ENCODE results near the gene RFX2. TPM values are rescaled to one million over a fixed set of nuclear protein-coding genes. Genes with fewer than 3 reads are reported as not detected.
"Not testable (repeated sequence)": the region's sequence is repeated elsewhere in the genome, so short reads cannot be mapped to it uniquely, and the experiment has no call there.

The RFX2 gene
- total RNA-seq, 1 donor from 2014 or later = 2.3 TPM

- ATAC-seq (no peak), DNase-seq (ENCODE audit: low spot score) (no peak)
Observed at GRCh38 chr19:6020166-6020882, 90.0 kb downstream of the RFX2 start.

- ATAC-seq = no peak
- DNase-seq (ENCODE audit: low spot score) = no peak
Observed at GRCh38 chr19:6018786-6019185, 91.5 kb downstream of the RFX2 start.

GRCh38 chr19:6017576-6017975 lies 92.7 kb downstream of the RFX2 start:
- ATAC-seq = no peak
- DNase-seq (ENCODE audit: low spot score) = no peak

GRCh38 chr19:6015841-6016545 lies 94.3 kb downstream of the RFX2 start:
- ATAC-seq (no peak), DNase-seq (ENCODE audit: low spot score) (no peak)

GRCh38 chr19:6014551-6015135 lies 95.7 kb downstream of the RFX2 start:
- ATAC-seq = no peak
- DNase-seq (ENCODE audit: low spot score) = no peak

GRCh38 chr19:6012426-6013170 lies 97.7 kb downstream of the RFX2 start:
- no peak for DNase-seq (ENCODE audit: low spot score)
- no peak for ATAC-seq

- ATAC-seq (no peak), DNase-seq (ENCODE audit: low spot score) (no peak)
Observed at GRCh38 chr19:6011794-6012193, 98.5 kb downstream of the RFX2 start.

GRCh38 chr19:6011206-6011605 lies 99.1 kb downstream of the RFX2 start:
- DNase-seq (ENCODE audit: low spot score) = no peak
- ATAC-seq = no peak

- ATAC-seq (no peak), DNase-seq (ENCODE audit: low spot score) (no peak)
Observed at GRCh38 chr19:6010107-6010506, 100.2 kb downstream of the RFX2 start.

GRCh38 chr19:6007866-6008265 lies 102.4 kb downstream of the RFX2 start:
- ATAC-seq (no peak), DNase-seq (ENCODE audit: low spot score) (no peak)

- DNase-seq (ENCODE audit: low spot score) (no peak), ATAC-seq (no peak)
Observed at GRCh38 chr19:6006896-6007295, 103.4 kb downstream of the RFX2 start.

GRCh38 chr19:6006070-6006446 lies 104.2 kb downstream of the RFX2 start:
- DNase-seq (ENCODE audit: low spot score); ATAC-seq: not testable (repeated sequence)

- DNase-seq (ENCODE audit: low spot score) (no peak), ATAC-seq (no peak)
Observed at GRCh38 chr19:6005321-6006069, 104.8 kb downstream of the RFX2 start.

GRCh38 chr19:6003976-6004375 lies 106.3 kb downstream of the RFX2 start:
- ATAC-seq = no peak
- DNase-seq (ENCODE audit: low spot score) = no peak

- no peak for ATAC-seq
Observed at GRCh38 chr19:6002591-6002990, 107.7 kb downstream of the RFX2 start.

GRCh38 chr19:6000228-6000847 lies 110.0 kb downstream of the RFX2 start:
- ATAC-seq (no peak), DNase-seq (ENCODE audit: low spot score) (no peak)

More at GRCh38 chr19:6002591-6002990, 107.7 kb downstream of the RFX2 start:
- DNase-seq (ENCODE audit: low spot score) = no peak

- ATAC-seq = no peak
Observed at GRCh38 chr19:5999693-6000092, 110.6 kb downstream of the RFX2 start.

GRCh38 chr19:5997371-5997770 lies 112.9 kb downstream of the RFX2 start:
- DNase-seq (ENCODE audit: low spot score) (no peak), ATAC-seq (no peak)

More at GRCh38 chr19:5999693-6000092, 110.6 kb downstream of the RFX2 start:
- DNase-seq (ENCODE audit: low spot score) = no peak

GRCh38 chr19:5996623-5997320 lies 113.5 kb downstream of the RFX2 start:
- no peak for DNase-seq (ENCODE audit: low spot score)
- no peak for ATAC-seq

- DNase-seq (ENCODE audit: low spot score) (no peak), ATAC-seq (no peak)
Observed at GRCh38 chr19:5996102-5996501, 114.2 kb downstream of the RFX2 start.
